ENCODE data around the gene ZNF787. TPM values are rescaled to one million over a fixed set of nuclear protein-coding genes. Genes with fewer than 3 reads are reported as not detected.

Gene ZNF787
- total RNA-seq, 1 experiment from 2014 or later = 54.6 TPM

DNA sequence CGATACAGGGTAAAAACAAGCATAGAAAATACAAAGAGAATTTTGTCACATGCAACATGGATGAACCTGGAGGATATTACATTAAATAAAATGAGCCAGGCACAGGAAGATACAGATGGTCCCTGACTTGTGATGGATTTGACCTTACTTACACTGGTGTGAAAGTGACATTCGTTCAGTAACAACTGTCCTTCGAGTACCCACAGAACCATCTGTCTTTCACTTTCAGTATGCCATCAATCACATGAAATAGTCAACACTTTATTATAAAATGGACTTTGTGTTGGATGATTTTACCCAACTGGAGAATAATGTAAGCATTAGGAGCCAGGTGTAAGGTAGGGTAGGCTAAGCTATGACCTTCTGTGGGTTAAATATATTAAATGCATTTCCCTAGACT, 51.5 kb downstream of the ZNF787 start:
- Histone ChIP-seq H3K79me1 (ENCODE audit: insufficient read depth, low read depth, low read length, poor library complexity, severe bottlenecking) (no peaks in the 10 kb centered on the region), H2AK5ac (ENCODE audit: insufficient read length, low read length) (no peak overlapping the region), H2AFZ (ENCODE audit: low read length) (no peak overlapping the region), H3K4ac (ENCODE audit: low read depth, low read length) (no peak overlapping the region), H4K5ac (ENCODE audit: insufficient read length, low read depth, low read length) (no peak overlapping the region), H3K23me2 (ENCODE audit: insufficient read length, low read depth, low read length, poor library complexity, severe bottlenecking) (no peaks in the 10 kb centered on the region), H3K18ac (ENCODE audit: insufficient read length, low read depth, low read length) (no peak overlapping the region), H4K91ac (ENCODE audit: insufficient read length, low read depth, low read length) (no peak overlapping the region), H4K20me1 (ENCODE audit: control insufficient read depth, insufficient read depth, insufficient read length) (no peaks in the 10 kb centered on the region), H3K4me1 (ENCODE audit: insufficient read depth, low read length) (no peaks in the 10 kb centered on the region), H2BK5ac (ENCODE audit: insufficient read length, low read length) (no peak overlapping the region), H3K14ac (ENCODE audit: insufficient read depth, low read length) (no peak overlapping the region), H2BK120ac (ENCODE audit: low read depth, low read length, poor library complexity, severe bottlenecking) (no peak overlapping the region), H3K4me2 (ENCODE audit: insufficient read depth, insufficient read length, low read length) (no peak overlapping the region), H3T11ph (ENCODE audit: low read length) (no peak overlapping the region), H3K56ac (ENCODE audit: insufficient read length, low read depth, low read length) (no peak overlapping the region), H2BK20ac (ENCODE audit: low read depth, low read length, poor library complexity, severe bottlenecking) (no peak overlapping the region), H2BK15ac (ENCODE audit: low read depth, low read length) (no peak overlapping the region), H3K9ac (ENCODE audit: extremely low read depth, insufficient read length, low read length) (no peak overlapping the region), H3K27me3 (ENCODE audit: insufficient read depth, low read length) (no peaks in the 10 kb centered on the region; the same call in 1 of the 2 replicates), H3K9me3 (ENCODE audit: control insufficient read depth, low read depth, low read length) (peaks cover 5% of the 10 kb centered on the region), H4K8ac (replicated peaks; ENCODE audit: insufficient read length, low read depth, low read length) (no peak overlapping the region), H3K79me2 (ENCODE audit: insufficient read depth, low read length) (no peaks in the 10 kb centered on the region), H2BK12ac (ENCODE audit: insufficient read length, low read depth, low read length) (no peak overlapping the region), H3K23ac (ENCODE audit: insufficient read length, low read depth, low read length) (no peak overlapping the region), H3K27ac (ENCODE audit: insufficient read length, low read depth, low read length) (no peak overlapping the region)
- no peak overlapping the region for H3K4me3 Mint-ChIP-seq
- peaks cover 27% of the 10 kb centered on the region for H3K27me3 Mint-ChIP-seq (ENCODE audit: low read depth)
- peaks cover 0 to 5% of the 10 kb centered on the region in 2 experiments; a peak in 2 of 4 replicates for H3K4me1 Mint-ChIP-seq
- H3K27ac Mint-ChIP-seq = no peak overlapping the region
- TF ChIP-seq, protein P1, sequence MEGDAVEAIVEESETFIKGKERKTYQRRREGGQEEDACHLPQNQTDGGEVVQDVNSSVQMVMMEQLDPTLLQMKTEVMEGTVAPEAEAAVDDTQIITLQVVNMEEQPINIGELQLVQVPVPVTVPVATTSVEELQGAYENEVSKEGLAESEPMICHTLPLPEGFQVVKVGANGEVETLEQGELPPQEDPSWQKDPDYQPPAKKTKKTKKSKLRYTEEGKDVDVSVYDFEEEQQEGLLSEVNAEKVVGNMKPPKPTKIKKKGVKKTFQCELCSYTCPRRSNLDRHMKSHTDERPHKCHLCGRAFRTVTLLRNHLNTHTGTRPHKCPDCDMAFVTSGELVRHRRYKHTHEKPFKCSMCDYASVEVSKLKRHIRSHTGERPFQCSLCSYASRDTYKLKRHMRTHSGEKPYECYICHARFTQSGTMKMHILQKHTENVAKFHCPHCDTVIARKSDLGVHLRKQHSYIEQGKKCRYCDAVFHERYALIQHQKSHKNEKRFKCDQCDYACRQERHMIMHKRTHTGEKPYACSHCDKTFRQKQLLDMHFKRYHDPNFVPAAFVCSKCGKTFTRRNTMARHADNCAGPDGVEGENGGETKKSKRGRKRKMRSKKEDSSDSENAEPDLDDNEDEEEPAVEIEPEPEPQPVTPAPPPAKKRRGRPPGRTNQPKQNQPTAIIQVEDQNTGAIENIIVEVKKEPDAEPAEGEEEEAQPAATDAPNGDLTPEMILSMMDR (conservative IDR thresholded peaks at IDR 0.05) = no peak
- WGBS (ENCODE audit: extremely low coverage, insufficient read length, low lambda C conversion rate) = no CpG with 5 or more reads among the region's 3 CpGs
- H3K9me3 Mint-ChIP-seq = peaks cover 4 to 26% of the 10 kb centered on the region in 2 experiments
- no peak for DNase-seq
- no peaks in the 10 kb centered on the region for H3K36me3 Mint-ChIP-seq (ENCODE audit: insufficient read depth in 1 of 3, low read depth in 3 of 3)
